HK-2 (cell line): ENCODE results near the gene FOXP3.
"Not testable (repeated sequence)": the region's sequence is repeated elsewhere in the genome, so short reads cannot be mapped to it uniquely, and the experiment has no call there.

Source experiments
- DNase-seq: peaks from one replicate; pipeline ENCODE4 v3.0.0-alpha.2; 2018; ENCODE audit not compliant: unreplicated experiment

Gene FOXP3, protein sequence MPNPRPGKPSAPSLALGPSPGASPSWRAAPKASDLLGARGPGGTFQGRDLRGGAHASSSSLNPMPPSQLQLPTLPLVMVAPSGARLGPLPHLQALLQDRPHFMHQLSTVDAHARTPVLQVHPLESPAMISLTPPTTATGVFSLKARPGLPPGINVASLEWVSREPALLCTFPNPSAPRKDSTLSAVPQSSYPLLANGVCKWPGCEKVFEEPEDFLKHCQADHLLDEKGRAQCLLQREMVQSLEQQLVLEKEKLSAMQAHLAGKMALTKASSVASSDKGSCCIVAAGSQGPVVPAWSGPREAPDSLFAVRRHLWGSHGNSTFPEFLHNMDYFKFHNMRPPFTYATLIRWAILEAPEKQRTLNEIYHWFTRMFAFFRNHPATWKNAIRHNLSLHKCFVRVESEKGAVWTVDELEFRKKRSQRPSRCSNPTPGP

DNA sequence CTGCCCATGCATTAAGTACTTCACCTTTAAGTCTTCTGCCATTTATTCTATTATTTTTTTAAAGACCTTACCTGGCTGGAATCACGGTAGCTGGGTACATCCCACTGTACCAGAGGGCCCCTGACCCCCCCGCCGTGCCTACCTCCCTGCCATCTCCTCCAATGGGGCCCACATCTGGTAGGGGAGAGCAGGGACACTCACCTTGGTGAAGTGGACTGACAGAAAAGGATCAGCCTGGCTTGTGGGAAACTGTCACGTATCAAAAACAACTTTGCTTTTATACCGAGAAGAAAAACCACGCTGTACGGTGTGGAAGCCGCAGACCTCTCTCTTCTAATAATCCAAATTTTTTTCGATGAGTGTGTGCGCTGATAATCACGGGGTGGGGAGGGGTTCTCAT lies at the start of gene FOXP3:
FOXP3 (minus strand) TSS at position 251 of the 400 bp plus-strand sequence. CDS start 6,205 bp downstream, outside the sequence.
- DNase-seq = no peak

DNA sequence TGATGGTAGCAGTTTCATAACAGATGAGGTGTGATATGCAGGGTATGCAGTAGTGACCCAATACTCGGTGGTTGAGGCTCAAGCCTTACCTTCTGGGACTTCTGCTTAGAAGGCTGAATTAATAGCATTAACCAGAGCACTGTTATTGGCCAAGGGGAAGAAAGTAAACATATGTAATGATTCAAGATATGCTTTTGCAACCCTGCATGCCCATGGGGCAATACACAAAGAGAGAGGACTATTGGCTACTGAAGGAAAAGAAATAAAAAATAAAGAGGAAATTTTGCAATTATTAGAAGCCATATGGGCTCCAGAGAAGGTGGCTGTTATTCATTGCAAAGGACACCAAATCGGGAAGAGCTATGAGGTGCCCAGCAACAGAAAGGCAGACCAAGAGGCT lies 47.7 kb upstream of the FOXP3 start:
- DNase-seq = no peak

DNA sequence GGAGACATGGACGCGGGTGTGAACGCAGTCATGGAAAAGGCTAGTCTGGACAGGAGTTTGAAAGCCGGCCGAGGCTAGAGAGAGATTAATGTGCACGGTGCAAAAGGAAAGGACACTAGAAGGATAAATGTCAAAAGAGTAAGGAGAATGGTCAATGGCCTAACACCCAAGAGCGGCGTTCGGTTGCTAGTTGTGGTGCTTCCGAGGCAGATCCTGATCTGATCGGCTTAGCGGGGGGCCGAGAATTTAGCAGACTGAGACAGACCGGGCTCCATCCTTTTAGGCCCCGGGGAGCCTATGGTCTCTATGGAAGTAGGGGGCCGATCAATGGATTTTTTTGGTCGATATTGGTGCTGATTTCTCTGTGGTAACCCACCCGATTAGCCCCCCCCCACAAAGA lies 45.9 kb upstream of the FOXP3 start:
- no peak for DNase-seq

DNA sequence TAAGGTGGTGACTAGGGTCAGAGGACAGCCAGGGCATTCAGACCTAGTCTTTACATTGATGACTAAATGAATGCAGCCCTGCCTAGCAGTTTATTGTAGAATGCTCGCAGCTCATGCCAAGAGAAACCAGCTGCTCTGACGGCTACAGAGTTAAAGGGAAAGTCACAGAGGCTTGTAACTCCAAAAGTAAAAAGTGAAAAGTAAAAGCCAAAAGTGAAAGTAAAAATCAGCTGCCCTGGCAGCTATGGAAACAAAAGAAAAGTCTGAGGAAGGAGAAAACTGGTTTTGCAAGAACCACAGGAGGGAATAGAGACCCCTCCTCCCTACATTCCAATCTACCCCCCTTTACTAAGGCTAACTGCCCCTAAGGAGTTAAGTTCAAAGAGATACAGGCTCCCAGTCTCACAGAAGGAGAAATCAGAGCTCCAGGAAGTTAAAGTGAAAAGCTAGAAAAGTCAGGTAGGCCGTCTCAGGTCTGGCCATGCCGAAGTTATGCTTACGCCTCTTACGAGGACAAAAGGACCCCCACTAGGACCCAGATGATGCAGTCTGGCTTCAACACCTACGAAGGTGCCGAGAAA lies 45.0 kb upstream of the FOXP3 start:
- no peak for DNase-seq

DNA sequence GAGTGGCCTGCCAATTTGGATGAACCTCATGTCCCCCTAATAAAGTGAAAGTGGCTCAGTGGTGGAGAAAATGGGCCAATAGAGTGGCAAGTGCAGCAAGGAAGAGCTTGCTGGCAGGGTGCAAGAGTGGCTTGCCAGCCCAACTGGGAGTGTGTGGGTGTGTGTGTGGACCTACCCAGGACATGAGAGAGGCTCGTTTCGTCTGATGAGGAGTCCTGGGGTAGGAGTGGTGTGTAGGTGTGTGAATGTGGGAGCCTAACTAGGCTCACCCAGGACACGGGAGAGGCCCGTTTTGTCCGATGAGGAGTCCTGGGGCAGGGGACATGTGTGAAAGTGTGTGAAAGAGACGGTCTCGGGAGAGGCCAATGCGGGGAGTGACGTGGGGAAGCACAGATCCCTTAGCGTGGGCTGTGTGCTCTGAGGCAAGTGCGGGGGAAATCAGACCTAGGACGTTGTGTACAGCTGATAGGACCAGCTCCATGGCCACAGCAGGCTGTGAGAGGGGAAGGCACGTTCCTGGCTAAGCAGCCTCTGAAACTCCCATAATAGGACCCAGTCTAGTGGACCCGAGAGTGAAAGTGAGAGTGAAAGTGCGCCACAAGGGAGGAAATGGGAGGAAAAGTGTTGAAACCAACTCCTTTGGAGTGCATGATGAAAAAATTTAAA lies 44.2 kb upstream of the FOXP3 start:
- DNase-seq = no peak

DNA sequence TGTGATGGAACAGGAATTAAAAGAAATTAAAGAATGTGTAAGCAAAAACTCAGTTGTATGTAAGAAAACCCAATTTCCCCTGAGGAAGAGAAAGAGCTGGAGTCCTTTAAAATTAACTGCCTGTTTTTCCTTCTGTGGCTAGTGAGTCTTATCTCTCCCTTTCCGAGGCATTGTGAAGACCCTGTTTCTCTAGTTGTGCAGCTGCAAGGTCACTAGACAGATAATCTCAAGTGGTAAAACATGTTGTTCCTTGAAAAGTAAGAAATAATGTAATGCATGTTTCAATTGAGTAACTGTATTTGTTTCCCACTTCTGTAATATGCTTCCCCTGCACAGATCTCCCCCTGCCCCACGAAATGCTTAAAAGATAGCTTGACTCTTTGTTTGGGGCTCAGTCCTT lies 43.3 kb upstream of the FOXP3 start:
- DNase-seq = not testable (repeated sequence)

DNA sequence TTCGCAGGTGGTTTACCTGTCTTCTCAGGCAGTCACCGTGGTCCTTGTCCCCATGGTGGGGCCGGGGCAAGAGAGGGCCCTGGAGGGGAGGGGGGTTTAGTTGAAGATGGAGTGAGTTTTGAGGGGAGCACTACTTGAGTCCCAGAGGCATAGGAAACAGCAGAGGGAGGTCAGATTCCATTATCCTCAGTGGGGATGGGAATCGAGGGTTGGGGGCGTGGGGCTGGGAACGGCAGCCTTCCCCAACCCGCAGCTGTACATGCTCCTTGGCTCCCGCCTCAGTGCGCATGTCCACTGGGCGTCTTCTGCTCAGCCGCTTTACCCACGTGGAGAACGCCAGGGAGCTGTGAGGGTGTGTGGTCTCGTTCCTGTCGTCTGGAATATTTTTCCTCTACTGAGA lies 38.8 kb upstream of the FOXP3 start, which contains the start of gene GAGE10:
GAGE10 (plus strand) TSS at position 301 of the 400 bp plus-strand sequence. CDS start 1,214 bp downstream, outside the sequence.
- no peak for DNase-seq

DNA sequence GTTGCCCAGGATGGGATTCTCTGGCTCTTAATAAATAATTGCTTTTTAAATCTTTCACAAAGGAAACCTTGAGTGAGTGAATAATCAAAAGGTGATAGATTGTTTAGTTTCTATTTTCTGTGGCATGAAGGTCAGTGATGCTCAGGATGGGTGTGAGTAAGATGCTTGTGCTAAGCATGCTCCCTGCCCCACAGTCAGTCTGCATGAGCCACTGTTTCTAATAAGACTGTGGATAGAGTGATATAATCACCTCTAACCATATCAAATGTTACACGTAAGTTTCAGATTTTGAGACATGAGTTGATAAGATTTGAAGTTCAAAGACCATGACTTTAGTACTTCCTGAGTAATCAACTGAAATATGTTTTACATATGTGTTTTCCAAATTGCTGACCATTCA lies 36.2 kb upstream of the FOXP3 start:
- no peak for DNase-seq

DNA sequence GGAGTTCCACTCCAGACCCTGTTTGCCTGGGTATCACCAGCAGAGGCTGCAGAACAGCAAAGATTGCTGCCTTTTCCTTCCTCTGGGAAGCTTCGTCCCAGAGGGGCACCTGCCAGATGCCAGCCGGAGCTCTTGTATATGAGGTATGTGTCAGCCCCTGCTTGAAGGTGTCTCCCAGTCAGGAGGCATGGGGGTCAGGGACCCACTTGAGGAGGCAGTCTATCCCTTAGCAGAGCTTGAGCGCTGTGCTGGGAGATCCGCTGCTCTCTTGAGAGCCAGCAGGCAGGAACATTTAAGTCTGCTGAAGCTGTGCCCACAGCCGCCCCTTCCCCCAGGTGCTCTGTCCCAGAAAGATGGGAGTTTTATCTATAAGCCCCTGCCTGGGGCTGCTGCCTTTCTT lies 34.8 kb upstream of the FOXP3 start:
- DNase-seq = not testable (repeated sequence)

DNA sequence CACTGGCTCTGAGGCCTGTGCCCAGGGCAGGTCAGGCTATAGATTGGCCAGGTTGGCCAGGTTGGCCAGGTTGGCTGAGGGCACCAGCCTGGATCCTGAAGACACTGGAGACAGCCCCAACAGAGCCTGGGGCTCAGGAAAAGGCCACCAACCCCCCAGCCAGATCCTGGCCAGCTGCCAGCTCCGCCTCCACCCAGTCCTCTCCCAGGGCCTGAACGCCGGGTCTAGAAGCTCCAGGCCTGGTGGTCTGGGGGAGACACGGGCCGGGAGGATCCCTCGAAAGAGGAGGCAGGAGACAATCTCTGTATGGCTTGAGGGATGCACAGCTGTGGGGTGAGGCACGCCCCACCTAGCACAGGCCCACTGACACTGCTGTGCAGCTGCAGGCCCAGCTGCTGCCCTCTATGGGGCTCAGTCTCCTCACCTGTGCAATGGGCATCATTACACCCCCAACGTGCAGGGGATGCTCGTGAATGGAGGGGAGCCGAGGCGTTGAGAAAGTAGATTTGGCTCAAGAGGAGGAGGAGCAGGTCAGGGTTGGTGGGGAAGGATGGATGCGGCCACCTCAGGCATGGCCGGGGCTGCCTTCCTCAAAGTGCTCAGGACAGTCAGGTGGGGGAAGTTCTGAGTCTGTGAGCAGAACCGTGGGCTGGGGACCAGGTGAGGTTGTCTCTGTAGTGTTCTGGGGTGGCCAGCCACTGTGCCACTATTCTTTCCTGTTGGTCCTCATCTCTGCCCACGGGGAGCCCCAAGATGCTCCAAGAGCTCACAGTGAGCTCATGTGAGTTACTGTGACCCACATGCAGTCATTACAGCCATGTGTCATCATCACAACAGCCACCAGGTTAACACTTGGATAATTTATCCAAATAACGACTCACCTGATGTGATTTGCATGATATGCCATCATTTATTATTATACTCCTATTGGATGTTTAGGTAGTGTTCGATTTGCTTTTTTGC lies 28.2 kb upstream of the FOXP3 start:
- DNase-seq = no peak

DNA sequence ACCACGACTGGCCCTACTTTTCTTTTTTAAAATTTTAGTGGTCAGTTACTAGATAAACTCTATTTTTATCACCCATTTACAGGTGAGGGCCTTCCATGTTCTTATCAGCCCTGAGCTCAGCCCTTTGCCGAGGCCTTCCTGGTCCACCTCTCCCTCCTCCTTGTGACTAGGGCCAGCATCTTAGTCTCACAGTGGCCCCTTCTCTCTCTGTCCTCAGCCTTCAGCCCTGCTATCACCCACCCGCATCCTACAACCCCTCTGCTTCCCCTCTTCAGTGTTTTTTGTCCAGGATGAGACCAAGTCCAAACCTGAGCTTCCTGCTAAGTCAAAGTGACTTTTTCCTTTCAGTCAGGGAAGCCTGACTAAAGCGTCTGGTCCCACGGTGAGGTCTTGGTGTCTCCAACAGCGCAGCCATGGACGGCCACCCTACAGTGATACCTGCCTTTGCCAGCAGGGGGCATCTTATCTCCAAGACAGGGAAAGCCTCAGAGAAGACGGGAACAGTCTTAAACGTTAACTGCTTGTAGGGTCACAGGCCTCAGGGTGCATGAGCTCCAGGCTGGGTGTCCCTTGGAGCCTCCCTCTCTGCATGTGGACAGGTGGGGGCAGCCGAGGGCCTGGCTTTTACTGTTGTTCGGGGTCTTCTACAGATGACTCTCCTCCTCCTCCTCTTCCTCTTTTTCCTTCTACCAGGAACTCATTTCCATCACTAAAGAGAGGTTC lies 27.3 kb upstream of the FOXP3 start:
- peak; percentile 56 for DNase-seq

DNA sequence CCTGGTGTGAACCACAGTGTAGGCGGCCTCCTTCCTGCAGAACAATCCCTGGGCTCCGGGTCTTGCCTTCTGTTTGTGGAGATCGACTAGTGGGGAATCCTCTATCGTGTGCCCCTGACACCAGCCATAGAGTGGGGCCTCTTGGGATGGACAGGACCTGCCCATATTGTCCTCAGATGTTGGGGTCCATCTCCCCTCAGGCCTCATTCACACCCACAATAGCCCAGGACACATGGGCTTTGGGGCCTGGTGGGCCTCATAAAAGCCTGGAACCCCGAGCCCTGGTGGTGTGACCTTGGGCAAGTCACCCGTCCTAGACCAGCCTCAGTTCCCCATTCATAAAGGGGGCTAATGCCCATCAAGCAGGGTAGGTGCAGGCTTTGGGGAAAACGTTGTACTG lies 25.7 kb upstream of the FOXP3 start:
- DNase-seq = no peak

DNA sequence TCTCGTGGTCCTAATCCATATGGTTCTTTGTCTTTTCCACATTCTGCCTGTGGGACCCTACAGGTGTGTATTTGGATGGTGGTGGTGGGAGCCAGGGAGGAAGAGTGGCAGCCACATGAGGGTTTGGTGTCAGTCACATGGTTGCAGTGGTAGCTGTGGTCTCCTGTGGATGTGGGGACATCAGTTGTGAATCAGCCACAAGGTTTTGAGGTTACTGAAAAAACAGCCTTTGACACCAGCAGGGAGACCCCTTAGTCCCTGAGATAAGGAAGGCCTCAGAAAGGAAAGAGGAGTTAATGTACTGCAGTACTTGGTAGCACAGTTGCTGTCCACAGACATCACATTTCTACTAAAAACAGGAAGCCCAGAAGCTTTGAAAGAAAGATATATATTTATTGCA lies 23.2 kb upstream of the FOXP3 start:
- no peak for DNase-seq

DNA sequence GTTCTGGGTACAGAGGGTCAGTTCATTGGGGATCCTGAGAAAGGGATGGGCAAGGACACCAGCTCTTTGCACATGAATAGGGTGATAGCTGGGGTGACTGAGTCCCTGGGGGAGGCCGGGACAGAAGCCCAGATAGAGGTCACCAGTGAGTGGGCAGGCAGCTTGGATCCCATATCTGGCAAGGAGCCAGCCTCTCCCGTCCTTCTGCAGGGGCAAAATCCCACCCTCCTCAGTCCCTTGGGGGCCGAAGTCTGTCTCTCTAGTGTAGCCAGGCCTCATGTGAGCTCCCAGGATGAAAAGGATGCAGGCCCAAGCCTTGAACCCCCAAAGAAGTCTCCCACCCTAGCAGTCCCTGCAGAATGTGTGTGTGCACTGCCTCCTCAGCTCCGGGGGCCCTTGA lies 22.1 kb upstream of the FOXP3 start:
- DNase-seq = no peak

DNA sequence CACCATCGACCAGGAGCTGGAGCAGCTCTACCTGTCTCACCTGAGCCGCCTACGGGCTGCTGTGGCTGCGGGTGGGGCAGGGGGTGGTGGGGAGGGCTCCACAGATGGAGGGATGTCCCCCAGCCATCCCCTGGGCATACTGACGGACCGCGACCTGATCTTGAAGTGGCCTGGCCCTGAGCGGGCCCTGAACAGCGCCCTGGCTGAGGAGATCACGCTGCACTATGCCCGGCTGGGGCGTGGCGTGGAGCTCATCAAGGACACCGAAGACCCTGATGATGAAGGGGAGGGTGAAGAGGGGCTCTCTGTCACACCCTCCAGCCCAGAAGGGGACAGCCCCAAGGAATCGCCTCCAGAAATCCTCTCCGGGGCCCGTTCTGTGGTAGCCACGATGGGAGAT lies 21.6 kb upstream of the FOXP3 start:
- no peak for DNase-seq

DNA sequence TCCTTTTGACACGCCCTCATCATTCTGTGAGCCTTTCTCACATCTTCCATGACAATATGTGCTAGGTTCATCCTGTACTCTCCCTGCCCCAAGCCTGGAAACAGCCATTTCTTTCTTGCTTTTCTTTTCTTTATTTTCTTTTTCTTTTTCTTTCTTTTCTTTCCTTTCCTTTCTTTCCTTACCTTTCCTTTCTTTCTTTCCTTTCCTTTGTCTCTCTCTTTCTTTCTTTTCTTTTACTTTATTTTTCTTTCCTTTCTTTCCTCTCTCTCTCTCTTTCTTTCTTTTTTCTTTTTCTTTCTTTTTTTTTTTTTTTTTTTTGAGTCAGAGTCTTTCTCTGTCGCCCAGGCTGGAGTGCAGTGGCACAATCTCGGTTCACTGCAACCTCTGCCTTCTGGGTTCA lies 19.7 kb upstream of the FOXP3 start:
- no peak for DNase-seq

DNA sequence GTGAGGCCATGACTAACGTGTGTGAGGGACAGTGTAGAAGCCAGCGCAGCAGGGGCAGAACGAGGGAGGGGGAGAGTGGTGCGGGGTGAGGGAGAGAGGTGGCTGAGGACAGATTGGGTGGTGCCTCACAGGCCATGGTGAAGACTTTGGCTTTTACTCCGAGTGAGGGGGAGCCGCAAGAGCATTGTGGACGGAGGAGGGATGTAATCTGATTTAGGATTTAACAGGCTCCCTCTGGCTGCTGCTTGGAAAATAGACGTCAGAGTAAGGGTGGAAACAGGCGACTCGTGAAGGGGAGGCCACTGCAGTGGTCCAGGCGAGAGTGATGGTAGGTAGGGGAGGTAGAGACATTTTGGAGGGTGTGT lies 18.1 kb upstream of the FOXP3 start:
- no peak for DNase-seq

DNA sequence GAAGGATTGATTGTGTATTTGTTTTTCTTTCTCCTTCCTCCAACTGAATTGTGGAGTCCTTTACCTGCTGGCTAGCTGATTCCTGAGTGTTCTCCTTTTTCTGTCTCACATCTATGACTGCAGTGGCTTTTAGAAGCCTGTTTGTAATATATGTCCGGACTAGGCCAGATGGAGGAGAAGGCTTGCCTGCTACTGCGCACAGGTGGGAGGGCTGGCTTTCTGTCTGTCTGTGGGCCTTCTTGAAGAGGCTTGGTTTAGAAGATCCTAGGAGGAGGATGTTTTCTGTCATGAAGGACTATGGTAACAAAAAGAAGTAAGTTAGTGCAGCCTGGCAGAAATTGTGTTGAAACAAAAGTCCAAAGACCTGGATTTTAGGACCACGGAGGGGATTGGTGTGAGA lies 13.6 kb upstream of the FOXP3 start:
- no peak for DNase-seq

DNA sequence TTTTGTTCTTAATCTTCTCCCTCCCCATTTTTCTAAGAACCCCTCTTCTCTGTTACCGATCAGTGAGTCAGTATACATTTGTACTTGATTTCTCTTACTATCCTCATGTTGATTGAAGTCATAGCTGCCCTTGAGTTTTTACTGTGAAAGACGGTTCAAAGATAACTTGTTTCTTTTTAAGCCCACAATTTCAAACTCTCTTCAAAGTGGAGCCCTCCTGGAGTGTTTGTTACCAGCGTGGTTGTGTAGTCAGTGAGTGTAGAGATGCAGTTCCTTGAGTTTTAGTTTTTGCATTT lies 13.0 kb upstream of the FOXP3 start:
- no peak for DNase-seq

DNA sequence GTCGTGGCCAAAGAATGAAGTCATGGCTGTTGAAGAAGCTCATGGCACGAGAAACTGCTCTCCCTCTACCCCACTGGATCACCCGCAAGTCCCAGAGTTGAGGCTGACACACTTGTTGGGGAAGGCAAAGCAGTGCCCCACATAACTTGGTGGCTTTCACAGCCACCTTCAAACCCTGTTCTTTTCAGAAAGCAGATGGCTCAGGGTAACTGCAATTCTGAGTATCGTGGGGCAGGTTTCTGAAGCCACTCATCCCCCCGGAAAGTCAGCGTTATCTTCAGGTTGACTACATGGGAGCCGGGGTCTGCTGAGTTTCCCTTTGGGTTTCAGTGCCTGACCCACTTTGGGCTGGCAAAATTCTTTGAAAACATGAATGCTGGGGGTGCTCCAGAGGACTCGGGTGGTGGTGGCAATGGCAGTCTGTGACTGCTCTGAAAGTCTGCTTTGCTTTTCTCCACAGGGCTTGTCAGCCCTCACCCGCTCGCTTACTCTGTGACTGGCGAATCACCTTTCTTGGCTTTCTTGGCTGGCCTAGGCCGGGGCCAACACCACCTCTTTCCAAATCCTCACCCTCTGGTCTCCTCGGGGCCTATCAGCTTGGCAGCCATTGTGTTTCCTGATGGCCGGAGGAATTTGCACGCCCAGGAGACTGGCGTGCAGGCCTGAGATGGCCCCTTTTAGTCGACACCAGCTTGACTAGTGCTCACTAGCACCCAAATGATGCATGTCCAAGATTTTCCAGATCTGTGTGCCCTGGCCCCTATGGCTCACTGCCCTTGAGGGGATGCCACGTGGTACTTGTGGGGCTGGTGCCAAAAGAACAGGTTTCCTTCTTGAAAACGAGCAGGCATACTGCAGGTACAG lies 12.4 kb upstream of the FOXP3 start:
- DNase-seq = no peak
